ENCODE results near the gene RFFL. TPM values are rescaled to one million over a fixed set of nuclear protein-coding genes. Genes with fewer than 3 reads are reported as not detected.
A peak's percentile ranks its signal among the peaks of the same experiment; 100 is the strongest.

Gene RFFL
- total RNA-seq, 6 experiments from 2014 or later = 12.0 to 18.5 (median 13.6) TPM

DNA sequence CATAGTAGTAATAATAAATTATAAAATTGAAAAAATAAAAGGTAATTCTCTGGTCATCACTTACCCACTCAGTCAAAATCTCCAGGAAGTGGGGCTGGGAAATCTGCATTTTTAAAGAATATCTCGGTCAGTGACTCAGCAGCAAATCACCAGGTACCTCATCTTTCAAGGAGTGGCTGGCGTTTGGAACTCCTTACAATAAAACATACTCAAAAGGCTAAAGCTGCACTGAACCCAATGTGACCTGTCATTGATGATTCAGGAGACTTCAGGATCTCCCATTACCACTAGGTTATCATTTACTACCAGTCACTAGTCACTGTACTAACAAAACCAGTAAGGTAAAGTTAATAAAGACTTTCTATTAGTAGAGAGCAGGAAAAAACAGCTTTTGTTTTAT lies 21.5 kb upstream of the RFFL start:
- TF ChIP-seq, protein P1, sequence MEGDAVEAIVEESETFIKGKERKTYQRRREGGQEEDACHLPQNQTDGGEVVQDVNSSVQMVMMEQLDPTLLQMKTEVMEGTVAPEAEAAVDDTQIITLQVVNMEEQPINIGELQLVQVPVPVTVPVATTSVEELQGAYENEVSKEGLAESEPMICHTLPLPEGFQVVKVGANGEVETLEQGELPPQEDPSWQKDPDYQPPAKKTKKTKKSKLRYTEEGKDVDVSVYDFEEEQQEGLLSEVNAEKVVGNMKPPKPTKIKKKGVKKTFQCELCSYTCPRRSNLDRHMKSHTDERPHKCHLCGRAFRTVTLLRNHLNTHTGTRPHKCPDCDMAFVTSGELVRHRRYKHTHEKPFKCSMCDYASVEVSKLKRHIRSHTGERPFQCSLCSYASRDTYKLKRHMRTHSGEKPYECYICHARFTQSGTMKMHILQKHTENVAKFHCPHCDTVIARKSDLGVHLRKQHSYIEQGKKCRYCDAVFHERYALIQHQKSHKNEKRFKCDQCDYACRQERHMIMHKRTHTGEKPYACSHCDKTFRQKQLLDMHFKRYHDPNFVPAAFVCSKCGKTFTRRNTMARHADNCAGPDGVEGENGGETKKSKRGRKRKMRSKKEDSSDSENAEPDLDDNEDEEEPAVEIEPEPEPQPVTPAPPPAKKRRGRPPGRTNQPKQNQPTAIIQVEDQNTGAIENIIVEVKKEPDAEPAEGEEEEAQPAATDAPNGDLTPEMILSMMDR (IDR thresholded peaks at IDR 0.05) = no peak

DNA sequence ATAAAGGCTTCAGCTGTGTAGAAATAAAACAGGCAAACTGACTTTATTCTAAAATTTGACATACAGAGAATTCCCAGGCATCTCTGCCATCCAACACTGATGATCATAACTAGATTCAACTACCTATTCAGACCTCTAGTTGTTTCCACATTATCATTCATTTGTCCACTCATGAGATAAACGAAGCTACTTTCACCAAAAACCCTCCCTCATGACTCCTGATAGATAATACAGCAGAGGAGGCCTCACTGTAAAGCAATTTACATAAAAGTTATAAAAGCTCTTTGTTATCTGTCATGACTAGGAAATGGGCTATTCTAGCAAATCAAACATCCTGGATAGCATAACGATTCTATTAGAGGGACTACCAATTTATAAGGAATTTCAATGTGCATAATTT lies 19.6 kb upstream of the RFFL start:
- no peaks in the 10 kb centered on the region for H3K9me3 Mint-ChIP-seq
- H3K27me3 Mint-ChIP-seq (ENCODE audit: insufficient read depth) = no peaks in the 10 kb centered on the region; the same call in 1 of the 2 replicates
- no peaks in the 10 kb centered on the region for H3K36me3 Mint-ChIP-seq (ENCODE audit: low read depth)
- H3K4me1 Mint-ChIP-seq (ENCODE audit: low read depth) = peaks cover 80% of the 10 kb centered on the region
- TF ChIP-seq, protein P1 (IDR thresholded peaks at IDR 0.05) = no peak
- H3K4me3 Mint-ChIP-seq = peak overlapping the region; percentile 25
- peak overlapping the region; percentile 56 for H3K27ac Mint-ChIP-seq
- no peak for DNase-seq

More for the DNA sequence above, 21.5 kb upstream of the RFFL start:
- no peaks in the 10 kb centered on the region for H3K36me3 Mint-ChIP-seq (ENCODE audit: low read depth)
- no peaks in the 10 kb centered on the region; the same call in none of the 2 replicates for H3K27me3 Mint-ChIP-seq (ENCODE audit: insufficient read depth)
- H3K4me3 Mint-ChIP-seq = peak overlapping the region; percentile 56
- peaks cover 80% of the 10 kb centered on the region for H3K4me1 Mint-ChIP-seq (ENCODE audit: low read depth)
- DNase-seq = peak; percentile 55
- peak overlapping the region; percentile 80 for H3K27ac Mint-ChIP-seq
- no peaks in the 10 kb centered on the region for H3K9me3 Mint-ChIP-seq

DNA sequence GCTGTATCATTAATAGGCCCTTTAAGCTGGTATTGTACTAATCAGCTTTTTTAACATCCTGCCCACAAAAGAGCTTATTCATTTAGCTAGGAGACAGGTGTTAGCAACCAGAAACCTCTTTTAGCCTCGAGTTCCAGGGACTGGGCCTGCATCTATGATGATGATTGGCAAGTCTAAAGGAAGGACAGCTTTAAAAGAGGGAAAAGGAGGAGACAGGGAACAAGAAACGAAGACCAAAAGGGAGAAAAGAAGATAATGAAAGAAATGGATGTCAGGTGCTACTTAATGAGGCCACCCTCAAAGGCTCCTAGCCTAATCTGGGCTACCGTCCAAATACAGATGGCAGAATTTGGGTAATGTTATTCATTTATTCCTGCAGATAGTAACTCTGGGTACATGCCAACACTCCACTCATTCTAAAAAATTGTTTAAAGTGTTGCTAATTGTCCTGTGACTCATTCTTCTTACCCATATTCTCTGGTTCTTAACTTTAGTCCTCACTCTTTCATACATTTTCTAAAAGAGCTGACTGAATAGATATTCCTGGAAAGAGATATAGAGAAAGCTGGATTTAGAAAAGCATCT lies 18.7 kb upstream of the RFFL start:
- peak; percentile 84 for DNase-seq
- Mint-ChIP-seq H3K27me3 (ENCODE audit: insufficient read depth) (no peaks in the 10 kb centered on the region), H3K36me3 (ENCODE audit: low read depth) (no peaks in the 10 kb centered on the region), H3K27ac (peak overlapping the region; percentile 39), H3K4me3 (peak overlapping the region; percentile 24), H3K4me1 (ENCODE audit: low read depth) (peaks cover 71% of the 10 kb centered on the region), H3K9me3 (no peaks in the 10 kb centered on the region)
- TF ChIP-seq, protein P1 (IDR thresholded peaks at IDR 0.05) = no peak

DNA sequence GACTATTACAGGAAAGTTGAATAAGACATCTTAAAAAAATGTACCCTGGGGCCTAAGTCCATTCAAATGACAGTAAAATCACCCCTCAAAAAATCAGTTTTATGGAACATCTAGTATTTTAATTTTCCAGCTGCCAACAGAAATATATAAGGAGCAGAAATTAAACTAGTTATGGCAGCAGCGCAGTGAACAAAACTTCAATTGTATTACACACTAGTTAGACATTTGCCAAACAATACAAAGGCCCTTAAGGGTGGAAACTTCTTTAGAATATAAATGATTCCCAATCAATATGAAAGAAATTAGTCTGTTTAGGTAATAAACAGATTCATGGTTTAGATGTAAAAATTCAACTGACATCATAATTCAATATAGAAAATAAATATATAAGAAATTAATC lies 18.1 kb upstream of the RFFL start:
- DNase-seq = no peak
- H3K27me3 Mint-ChIP-seq (ENCODE audit: insufficient read depth) = no peaks in the 10 kb centered on the region
- no peaks in the 10 kb centered on the region for H3K9me3 Mint-ChIP-seq
- no peak overlapping the region for H3K4me3 Mint-ChIP-seq
- H3K4me1 Mint-ChIP-seq (ENCODE audit: low read depth) = peaks cover 66% of the 10 kb centered on the region
- H3K27ac Mint-ChIP-seq = no peak overlapping the region
- no peaks in the 10 kb centered on the region for H3K36me3 Mint-ChIP-seq (ENCODE audit: low read depth)
- TF ChIP-seq, protein P1 (IDR thresholded peaks at IDR 0.05) = no peak

DNA sequence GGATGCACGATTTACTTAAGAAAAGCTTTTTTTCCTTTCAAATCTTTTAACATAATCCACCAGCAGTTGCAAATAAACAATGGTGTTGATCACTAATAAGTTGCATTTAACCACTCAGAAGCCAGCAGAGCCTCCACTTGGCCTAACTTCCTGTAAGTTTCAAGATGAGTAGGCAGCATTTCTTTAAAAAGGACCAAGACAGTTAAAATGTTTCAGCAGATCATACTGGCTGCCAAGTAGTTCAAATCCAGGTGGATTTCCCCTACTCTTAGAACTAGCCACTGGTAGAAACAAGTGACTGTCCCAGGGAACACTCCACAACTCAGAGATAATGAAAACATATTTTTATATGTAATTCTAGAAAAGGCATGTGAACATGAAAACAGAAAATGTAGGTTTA lies 17.0 kb upstream of the RFFL start:
- no peak overlapping the region for H3K4me3 Mint-ChIP-seq
- no peaks in the 10 kb centered on the region for H3K27me3 Mint-ChIP-seq (ENCODE audit: insufficient read depth)
- no peak for DNase-seq
- peaks cover 56% of the 10 kb centered on the region for H3K4me1 Mint-ChIP-seq (ENCODE audit: low read depth)
- H3K27ac Mint-ChIP-seq = no peak overlapping the region
- TF ChIP-seq, protein P1 (IDR thresholded peaks at IDR 0.05) = no peak
- no peaks in the 10 kb centered on the region for H3K36me3 Mint-ChIP-seq (ENCODE audit: low read depth)
- no peaks in the 10 kb centered on the region for H3K9me3 Mint-ChIP-seq

Data from HFFc6 (cell line).